ENCODE measurements around the gene L3MBTL2. TPM values are rescaled to one million over a fixed set of nuclear protein-coding genes. Genes with fewer than 3 reads are reported as not detected.

The L3MBTL2 gene
- total RNA-seq, 1 experiment from 2014 or later: 25.6 TPM

GRCh38 chr22:41230401-41230785, 25.3 kb downstream of the L3MBTL2 start:
- Mint-ChIP-seq H3K9me3 (no peaks in the 10 kb centered on the region), H3K27me3 (ENCODE audit: low read depth) (no peaks in the 10 kb centered on the region; the same call in 1 of the 2 replicates), H3K36me3 (peaks cover 25% of the 10 kb centered on the region), H3K27ac (no peak overlapping the region; the same call in 1 of the 2 replicates), H3K4me1 (no peaks in the 10 kb centered on the region), H3K4me3 (no peak overlapping the region)
- TF ChIP-seq GTF2I (CRISPR knock-in tag; conservative IDR thresholded peaks at IDR 0.05) (no peak), SOX15 (CRISPR knock-in tag; IDR thresholded peaks at IDR 0.05) (no peak), ZNF532 (CRISPR knock-in tag; IDR thresholded peaks at IDR 0.05; ENCODE audit: borderline replicate concordance) (no peak), FOXP4 (CRISPR knock-in tag; IDR thresholded peaks at IDR 0.05) (no peak), STAT6 (CRISPR knock-in tag; conservative IDR thresholded peaks at IDR 0.05; ENCODE audit: low read depth) (no peak)
- ChIA-PET CTCF (interaction anchor here (1.9 kb wide), 1 partner anchor 15 kb away, joined by 5 read pairs; no protein-coding TSS in a partner anchor), POLR2A (interaction anchor here (0.5 kb wide), 1 partner anchor 97 kb away, joined by 5 read pairs; no protein-coding TSS in a partner anchor)
- no peak for DNase-seq (ENCODE audit: low spot score)
- ATAC-seq: no peak

- POLR2A ChIA-PET: no interaction called here
- Mint-ChIP-seq H3K27ac (no peak overlapping the region), H3K4me3 (no peak overlapping the region), H3K9me3 (no peaks in the 10 kb centered on the region), H3K36me3 (peaks cover 19% of the 10 kb centered on the region), H3K4me1 (peaks cover 5% of the 10 kb centered on the region), H3K27me3 (ENCODE audit: low read depth) (no peaks in the 10 kb centered on the region; the same call in 1 of the 2 replicates)
- no peak for ATAC-seq
- CTCF ChIA-PET: interaction anchor here (1.9 kb wide), 1 partner anchor 14 kb away, joined by 5 read pairs; no protein-coding TSS in a partner anchor
- TF ChIP-seq ATF6 (CRISPR knock-in tag; IDR thresholded peaks at IDR 0.05): no peak
- TF ChIP-seq TCF7 (CRISPR knock-in tag; IDR thresholded peaks at IDR 0.05; ENCODE audit: low read depth): no peak
- no peak for TF ChIP-seq NFYB (CRISPR knock-in tag; conservative IDR thresholded peaks at IDR 0.05; ENCODE audit: low read depth)
- no peak for TF ChIP-seq MXD4 (CRISPR knock-in tag; IDR thresholded peaks at IDR 0.05; ENCODE audit: borderline replicate concordance)
- no peak for TF ChIP-seq ZNF232 (CRISPR knock-in tag; IDR thresholded peaks at IDR 0.05)
- no peak for TF ChIP-seq NFE2L1 (CRISPR knock-in tag; IDR thresholded peaks at IDR 0.05)
- TF ChIP-seq NR3C1 (CRISPR knock-in tag; conservative IDR thresholded peaks at IDR 0.05; ENCODE audit: low read depth): no peak
- no peak for DNase-seq (ENCODE audit: low spot score)
These were observed 26.3 kb downstream of the L3MBTL2 start for GRCh38 chr22:41231369-41231768.
